ENCODE data around the gene SEMA3B.
"Not testable (repeated sequence)": the region's sequence is repeated elsewhere in the genome, so short reads cannot be mapped to it uniquely, and the experiment has no call there.

The SEMA3B gene

GRCh38 chr3:50295553-50296431, 26.8 kb downstream of the SEMA3B start:
- DNase-seq = no peak

DNA sequence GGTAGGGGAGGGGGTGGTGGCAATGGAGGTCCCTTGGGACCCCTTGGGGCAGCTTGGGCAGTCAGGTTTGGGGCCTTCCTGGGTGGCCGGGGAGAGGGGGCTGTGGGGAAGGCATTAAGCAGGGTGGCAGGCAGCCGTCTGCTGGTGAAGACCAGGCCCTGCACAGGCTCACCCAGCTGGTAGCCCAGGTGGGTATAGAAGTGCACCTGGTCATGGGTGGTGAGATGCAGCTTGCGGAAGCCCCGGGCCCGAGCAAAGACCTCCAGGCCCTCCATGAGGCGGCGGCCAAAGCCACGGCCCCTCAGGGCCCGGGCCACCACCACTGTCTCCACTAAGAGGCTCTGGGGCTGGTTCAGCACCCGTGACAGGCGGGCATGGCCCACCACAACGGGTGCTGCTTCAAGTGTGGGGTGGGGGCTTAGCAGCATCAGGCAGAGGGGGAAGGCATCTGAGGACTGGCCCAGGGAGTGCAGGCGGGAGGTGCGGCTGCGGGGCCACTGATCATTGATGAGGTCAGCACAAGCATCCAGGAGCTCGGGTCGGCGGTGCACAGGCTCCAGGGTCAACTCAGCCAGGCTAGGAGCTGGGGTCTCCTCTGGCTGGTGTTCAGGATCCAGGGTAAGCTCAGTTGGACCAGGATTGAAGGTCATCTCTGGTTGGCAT, 27.9 kb downstream of the SEMA3B start:
- no peak for DNase-seq

DNA sequence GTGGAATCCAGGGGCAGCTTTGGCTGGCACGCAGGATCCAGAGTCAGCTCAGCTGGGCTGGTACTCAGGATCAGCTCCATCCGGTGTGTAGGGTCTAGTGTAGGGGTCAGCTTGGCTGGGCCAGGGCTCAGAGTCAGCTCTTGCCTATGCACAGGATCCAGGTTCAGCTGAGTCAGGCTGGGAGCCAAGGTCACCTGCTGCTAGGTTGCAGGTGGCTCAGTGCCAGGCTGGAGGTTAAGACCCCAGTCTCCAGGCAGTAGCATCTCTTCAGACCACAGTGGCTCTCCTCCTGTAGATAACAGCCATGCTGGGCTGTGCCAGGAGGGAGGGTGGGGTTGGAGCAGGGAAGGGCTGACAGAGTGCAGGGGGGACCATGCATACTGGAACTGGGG, 28.4 kb downstream of the SEMA3B start:
- no peak for DNase-seq

- no peak for DNase-seq
Measured at GRCh38 chr3:50297896-50298725, 29.2 kb downstream of the SEMA3B start.

DNA sequence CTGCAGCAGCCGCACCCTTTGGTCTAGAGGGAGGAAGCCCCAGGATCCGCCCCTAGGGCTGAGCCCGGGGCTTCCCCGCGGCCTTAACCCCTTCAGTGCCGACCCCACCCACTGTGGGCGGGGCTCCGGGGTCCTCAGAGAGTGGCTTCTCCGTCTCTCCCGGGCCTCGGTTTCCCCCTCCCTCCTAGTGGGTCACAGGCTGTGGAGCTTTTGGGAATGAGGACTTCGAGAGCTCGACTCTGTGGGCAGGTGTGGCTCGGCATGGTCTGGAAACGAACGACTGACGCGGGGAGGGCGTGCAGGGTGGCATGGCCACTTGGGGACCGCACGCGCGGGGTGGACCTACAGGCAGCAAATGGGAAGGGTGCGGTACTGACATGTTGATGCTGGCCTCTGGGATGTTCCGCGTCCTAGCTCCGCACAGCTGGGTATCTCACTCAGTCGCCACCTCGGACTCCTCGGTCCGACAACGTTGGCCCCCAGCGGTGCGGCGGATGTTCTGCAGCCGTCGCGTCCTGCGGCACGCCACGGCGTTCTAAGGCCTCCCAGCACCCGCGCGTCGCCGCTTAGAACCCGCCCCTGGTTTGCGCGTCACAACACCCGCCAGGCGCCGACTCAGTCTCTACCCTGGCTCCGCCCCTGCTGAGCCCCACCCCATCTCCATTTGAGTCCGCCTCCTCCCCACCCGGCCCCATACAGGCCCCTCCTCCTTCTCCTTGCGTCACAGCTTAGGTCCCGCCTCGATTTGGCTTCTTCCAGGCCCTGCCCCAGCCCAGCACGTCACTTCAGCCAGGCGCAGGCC, 30.1 kb downstream of the SEMA3B start, which contains the start of the genes HYAL3 and NAA80:
Gene HYAL3, minus strand, starts transcription at position 570 of the 802 bp plus-strand sequence. CDS start 3,803 bp downstream, outside the sequence.
Gene NAA80, minus strand, starts transcription at position 570 of the 802 bp plus-strand sequence. CDS start 1,942 bp downstream, outside the sequence.
- DNase-seq = peak; percentile 84

DNA sequence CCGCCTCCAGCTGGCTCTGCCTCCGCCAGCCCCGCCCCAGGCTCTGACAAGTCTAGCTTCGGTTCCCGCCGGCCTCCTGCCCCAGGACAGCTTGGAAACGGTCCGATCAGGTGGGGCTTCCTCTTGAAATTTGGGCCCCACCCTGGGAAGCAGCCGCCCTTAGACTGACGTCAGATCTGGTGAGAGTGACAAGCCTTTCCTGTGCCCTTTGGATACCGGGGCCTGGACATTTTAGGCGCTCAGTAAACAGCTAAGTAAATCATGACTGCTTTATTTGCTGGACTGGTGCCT, 30.6 kb downstream of the SEMA3B start:
- no peak for DNase-seq

DNA sequence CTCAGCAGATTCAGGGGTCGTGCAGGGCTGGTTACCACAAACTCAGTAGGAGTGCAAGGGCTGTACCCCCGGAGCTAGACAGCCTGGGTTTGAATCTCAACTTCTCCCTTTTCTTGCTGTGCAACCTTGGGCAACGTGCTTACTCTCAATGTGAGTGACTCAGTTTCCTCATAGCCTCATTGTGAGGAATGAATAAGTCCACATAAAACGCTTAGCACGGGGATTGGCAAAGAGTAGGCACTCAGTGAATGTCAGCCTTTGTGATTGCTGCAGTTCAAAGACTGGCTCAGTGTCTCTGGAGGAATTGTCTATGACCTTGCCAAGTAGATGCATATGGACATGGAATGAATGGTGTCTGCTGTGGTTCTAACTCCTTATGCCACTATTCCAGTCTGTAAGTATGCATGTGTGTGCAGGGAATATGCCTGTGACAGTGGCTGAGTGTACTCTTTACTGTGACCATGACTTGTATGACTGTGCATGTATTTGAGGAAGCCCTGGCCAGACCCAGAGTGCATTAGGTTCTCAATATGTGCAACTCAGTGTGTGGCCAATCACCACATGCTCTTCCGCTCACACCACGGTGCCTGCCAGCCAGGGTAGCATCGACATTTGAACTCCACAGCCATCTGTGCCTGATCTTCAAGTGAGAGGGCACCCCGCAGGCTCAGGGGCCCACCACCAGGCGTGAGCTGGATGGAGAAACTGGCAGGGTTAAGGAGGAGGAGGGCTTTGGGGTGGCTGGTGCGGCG, 31.2 kb downstream of the SEMA3B start:
- no peak for DNase-seq

- no peak for DNase-seq
Measured at GRCh38 chr3:50300681-50301254, 31.8 kb downstream of the SEMA3B start.

DNA sequence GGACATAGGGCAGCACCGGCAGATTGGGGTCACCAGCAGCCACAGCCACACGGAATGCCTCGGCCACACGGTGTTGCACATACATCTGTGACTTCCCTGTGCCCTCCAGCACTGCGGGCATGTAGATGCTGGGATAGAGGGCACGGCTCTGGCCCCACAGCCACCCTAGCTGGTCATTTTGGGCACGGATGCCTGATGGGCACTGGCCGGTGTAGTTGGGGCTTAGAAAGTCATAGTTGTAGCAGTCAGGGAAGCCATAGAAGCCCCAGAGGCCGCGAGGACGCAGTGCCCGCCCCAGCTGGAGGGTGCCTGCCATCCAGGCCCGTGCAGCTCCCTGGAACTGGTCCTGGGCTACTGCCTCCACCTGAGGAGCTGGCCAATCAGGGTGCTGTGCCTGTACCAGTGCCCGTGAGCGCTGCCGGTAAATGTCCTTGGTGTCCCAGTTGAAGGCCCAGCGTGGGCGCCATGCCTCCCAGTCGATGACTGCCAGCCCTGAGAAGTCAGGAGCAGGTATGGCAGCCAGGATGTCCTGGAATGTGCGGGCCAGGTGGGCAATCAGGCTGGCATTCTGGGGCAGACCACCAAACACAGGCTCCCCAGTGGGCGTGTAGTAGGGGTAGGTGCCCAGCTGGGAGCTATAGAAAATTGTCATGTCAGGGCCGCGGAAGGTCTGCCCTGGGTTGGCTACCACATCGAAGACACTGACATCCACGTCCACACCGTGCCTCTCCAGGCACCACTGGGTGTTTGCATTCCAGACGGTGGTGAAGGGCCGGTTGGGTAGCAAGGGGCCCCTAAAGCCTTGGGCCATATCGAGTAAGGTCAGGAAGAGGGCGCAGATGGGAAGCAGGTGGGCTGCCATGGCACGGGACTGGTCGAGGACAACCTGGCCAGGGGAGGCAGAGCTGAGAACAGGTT, 33.4 kb downstream of the SEMA3B start:
- no peak for DNase-seq

DNA sequence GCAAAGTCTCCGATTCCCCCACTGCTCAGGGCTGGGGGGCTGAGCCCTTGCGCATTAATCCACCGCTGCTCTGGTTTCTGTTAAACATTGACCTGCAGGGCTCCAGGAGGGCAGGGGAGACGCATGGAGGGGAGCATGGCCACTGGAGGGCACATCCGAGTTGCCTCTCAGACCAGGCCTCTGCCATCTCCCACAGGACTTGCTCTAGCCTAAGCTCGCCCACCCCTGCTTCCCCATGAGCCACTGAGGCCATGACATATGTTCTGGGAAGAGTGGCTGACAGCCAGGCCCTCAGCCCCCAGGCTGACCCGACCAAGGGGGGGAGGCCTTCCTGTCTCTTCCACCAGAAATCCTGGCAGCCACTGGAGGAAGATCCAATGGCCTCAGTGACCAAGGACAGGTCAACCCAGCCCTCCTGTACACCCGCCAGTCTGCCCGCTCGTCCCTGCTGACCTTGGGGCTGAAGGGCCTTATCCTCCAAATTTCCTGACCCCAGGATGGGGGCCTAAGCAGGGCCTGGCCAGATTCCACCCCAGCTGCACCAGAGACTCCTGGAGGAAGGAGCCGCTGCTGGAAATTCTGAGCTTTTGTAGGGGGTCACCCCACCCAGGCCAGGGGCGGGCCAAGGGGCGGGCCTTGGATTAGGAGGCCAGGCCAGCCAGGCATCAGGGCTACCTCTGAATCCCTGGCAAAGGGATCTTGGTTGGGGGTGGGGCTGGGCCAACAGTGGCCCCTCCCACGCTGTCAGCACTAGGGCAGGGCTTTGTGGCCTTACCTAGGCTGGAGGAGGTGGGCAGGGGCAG, 34.3 kb downstream of the SEMA3B start, which contains the start of gene HYAL1:
Gene HYAL1, minus strand, starts transcription at position 562 of the 803 bp plus-strand sequence. CDS start 618 bp downstream, outside the sequence.
- DNase-seq = no peak

GRCh38 chr3:50304601-50305000, 35.7 kb downstream of the SEMA3B start:
- DNase-seq = no peak

GRCh38 chr3:50312041-50312440, 43.1 kb downstream of the SEMA3B start:
- DNase-seq = not testable (repeated sequence)

DNA sequence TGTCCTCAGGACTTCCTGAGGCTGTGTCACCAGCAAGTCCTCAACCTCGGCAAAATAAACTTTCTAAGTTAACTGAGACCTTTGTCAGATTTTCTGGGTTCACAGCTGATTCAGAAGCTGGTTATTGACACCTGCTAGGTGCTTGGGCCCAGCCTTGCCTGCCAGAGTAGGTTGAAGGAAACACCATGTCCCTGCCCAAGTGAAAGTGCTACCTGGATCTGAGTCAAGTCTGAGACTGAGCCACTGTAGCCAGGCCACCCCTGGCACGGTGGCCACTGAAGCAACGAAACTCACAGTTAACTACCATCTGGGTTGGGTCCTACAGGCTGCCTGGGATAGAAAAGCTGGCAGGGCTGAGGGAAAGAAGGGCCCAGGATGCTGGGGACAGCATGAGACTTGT, 45.4 kb downstream of the SEMA3B start:
- DNase-seq = no peak

DNA sequence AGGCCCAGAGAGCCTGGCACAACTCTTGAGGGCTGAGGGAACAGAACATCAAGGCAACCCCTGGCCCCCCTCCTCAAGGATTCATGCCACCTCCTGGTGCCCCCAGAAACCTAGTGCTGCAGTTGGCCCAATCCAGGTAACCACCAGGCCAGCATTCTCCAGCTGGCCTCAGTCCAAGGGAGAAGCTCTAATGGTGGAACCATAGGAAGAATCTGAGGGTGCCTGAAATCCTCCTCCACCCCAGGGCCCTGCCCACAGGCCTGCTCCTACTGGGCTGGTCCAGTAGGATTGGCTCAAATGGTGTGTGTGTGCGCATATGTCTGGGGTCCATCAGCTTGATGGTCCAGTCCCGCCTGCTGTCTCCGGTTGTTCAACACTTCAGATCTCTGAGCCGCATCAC, 45.9 kb downstream of the SEMA3B start:
- no peak for DNase-seq

- no peak for DNase-seq
Measured at GRCh38 chr3:50316657-50317242, 47.8 kb downstream of the SEMA3B start.

GRCh38 chr3:50317300-50317699, 48.4 kb downstream of the SEMA3B start:
- DNase-seq = no peak

- no peak for DNase-seq
Measured at GRCh38 chr3:50318163-50318562, 49.2 kb downstream of the SEMA3B start.

DNA sequence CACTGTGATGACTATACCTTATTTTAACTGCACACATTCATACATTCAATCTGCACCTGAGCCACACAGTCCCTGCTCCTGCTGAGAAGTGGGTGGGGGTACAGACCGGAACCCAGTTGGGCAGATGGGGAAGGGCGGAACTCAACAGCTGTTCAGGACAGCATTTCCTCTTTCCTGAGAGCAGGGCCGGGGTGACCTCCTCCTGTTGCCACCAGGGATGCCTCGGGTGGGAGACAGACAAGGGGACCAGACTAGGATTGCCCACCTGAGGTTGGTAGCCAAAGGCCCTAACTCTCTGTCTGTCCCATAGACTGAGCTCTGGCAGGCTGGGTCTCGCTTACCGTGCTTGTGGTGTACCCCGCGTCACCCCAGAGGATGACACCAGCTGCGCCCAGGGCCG, 49.7 kb downstream of the SEMA3B start:
- no peak for DNase-seq

All from NCI-H774 (cell line).